Fibroblast of gingiva (primary cell): ENCODE measurements around the gene NHERF2.
A peak's percentile ranks its signal among the peaks of the same experiment; 100 is the strongest.

Experiments used
- DNase-seq: peaks from one replicate; pipeline ENCODE4 v3.0.0-alpha.2; 2011; ENCODE audit warnings: low read depth

Gene NHERF2

GRCh38 chr16:2026461-2027023 lies at the start of gene NHERF2:
TSS of gene NHERF2 (plus strand) at chr16:2026902. CDS start at chr16:2027006, 104 bp downstream.
- DNase-seq, result no peak

- DNase-seq, result no peak
These were observed 49.5 kb upstream of the NHERF2 start for GRCh38 chr16:1976951-1977874.

GRCh38 chr16:1977875-1978268 lies 48.8 kb upstream of the NHERF2 start:
- no peak for DNase-seq

- no peak for DNase-seq
These were observed 48.1 kb upstream of the NHERF2 start for GRCh38 chr16:1978476-1979120.

GRCh38 chr16:1979271-1980029 lies 47.3 kb upstream of the NHERF2 start:
- no peak for DNase-seq

GRCh38 chr16:1980030-1980769 lies 46.5 kb upstream of the NHERF2 start:
- no peak for DNase-seq

- DNase-seq, result no peak
These were observed 46.0 kb upstream of the NHERF2 start for GRCh38 chr16:1980770-1981087.

GRCh38 chr16:1981398-1981836 lies 45.3 kb upstream of the NHERF2 start, which contains the start of gene NOXO1:
TSS of gene NOXO1 (minus strand) at chr16:1981469. CDS start at chr16:1981179, 290 bp downstream.
- DNase-seq, result no peak

- no peak for DNase-seq
These were observed 44.7 kb upstream of the NHERF2 start for GRCh38 chr16:1982013-1982433.

- DNase-seq, result no peak
These were observed 43.6 kb upstream of the NHERF2 start for GRCh38 chr16:1982991-1983543.

GRCh38 chr16:1983544-1984346 lies 43.0 kb upstream of the NHERF2 start, which contains the start of gene GFER:
TSS of gene GFER (plus strand) at chr16:1984193. CDS start at chr16:1984219, 26 bp downstream.
- peak; percentile 94 for DNase-seq

GRCh38 chr16:1984347-1985225 lies 42.1 kb upstream of the NHERF2 start:
- no peak for DNase-seq

GRCh38 chr16:1985466-1986150 lies 41.1 kb upstream of the NHERF2 start:
- DNase-seq, result no peak

- DNase-seq, result no peak
These were observed 39.5 kb upstream of the NHERF2 start for GRCh38 chr16:1987198-1987597.

GRCh38 chr16:1989209-1990100 lies 37.2 kb upstream of the NHERF2 start, which contains the start of gene SYNGR3:
TSS of gene SYNGR3 (plus strand) at chr16:1989970. CDS start at chr16:1990103, 133 bp downstream.
- no peak for DNase-seq

- no peak for DNase-seq
These were observed 36.7 kb upstream of the NHERF2 start for GRCh38 chr16:1990101-1990350.

GRCh38 chr16:1990351-1991134 lies 36.2 kb upstream of the NHERF2 start:
- DNase-seq, result no peak
